IMR-90 (cell line): ENCODE results near the gene REPS2. TPM values are rescaled to one million over a fixed set of nuclear protein-coding genes. Genes with fewer than 3 reads are reported as not detected.

ENCODE experiments used
- ATAC-seq: fragments of 200-7000 bp; cut with Tn5 transposase; 2 replicates; pipeline ENCODE4 v1.9.1; 2020; ENCODE audit warnings: low read depth, mild to moderate bottlenecking, moderate library complexity
- BruUV-seq: library from RNA; stranded (reverse); fragments of 400-500 nt; replicated peaks from 2 replicates; lab custom pipeline; 2021; lab: Mats Ljungman, UMichigan
- CTCF ChIA-PET: fragments of 300-600 bp; formaldehyde crosslinking; extraction: SDS; loops from one replicate; lab custom pipeline; 2021; ENCODE audit warnings: antibody characterized with exemption; lab: Yijun Ruan, JAX
- POLR2A ChIA-PET: fragments of 300-600 bp; sonication (Branson Sonifier 250); formaldehyde crosslinking; loops from one replicate; lab custom pipeline; 2022; ENCODE audit warnings: antibody characterized with exemption; ENCODE audit not compliant: unreplicated experiment; lab: Charles Lee
- DNase-seq: peaks from one replicate; pipeline ENCODE4 v3.0.0; 2013
- H2AFZ ChIP-seq: replicated peaks from 2 replicates; pipeline ENCODE3; 2013; ENCODE audit warnings: low read length, mild to moderate bottlenecking; ENCODE audit not compliant: poor library complexity
- H2AK5ac ChIP-seq: 2 replicates; pipeline ENCODE4 v1.6.1; 2013; ENCODE audit warnings: low read depth, low read length, inconsistent platforms
- H2AK9ac ChIP-seq: replicated peaks from 2 replicates; pipeline ENCODE3; 2013; ENCODE audit warnings: mild to moderate bottlenecking, low read depth, low read length, moderate library complexity; ENCODE audit not compliant: poor library complexity
- H2BK120ac ChIP-seq: 2 replicates; pipeline ENCODE4 v1.6.1; 2013; ENCODE audit warnings: low read depth, low read length, inconsistent platforms
- H2BK15ac ChIP-seq: 3 replicates; pipeline ENCODE4 v1.6.1; 2013; ENCODE audit warnings: low read depth, low read length, inconsistent platforms
- H2BK20ac ChIP-seq: 2 replicates; pipeline ENCODE4 v1.6.1; 2013; ENCODE audit warnings: low read depth, mild to moderate bottlenecking, inconsistent platforms, low read length, moderate library complexity
- H2BK5ac ChIP-seq: 2 replicates; pipeline ENCODE4 v1.6.1; 2013; ENCODE audit warnings: mild to moderate bottlenecking, low read depth, low read length, inconsistent platforms; ENCODE audit not compliant: poor library complexity, severe bottlenecking
- H3K14ac ChIP-seq: replicated peaks from 2 replicates; pipeline ENCODE4 v1.6.1; 2013; ENCODE audit warnings: low read depth, low read length, inconsistent platforms
- H3K18ac ChIP-seq: 2 replicates; pipeline ENCODE4 v1.6.1; 2013; ENCODE audit warnings: low read depth, low read length, control low read depth
- H3K23ac ChIP-seq: 2 replicates; pipeline ENCODE4 v1.6.1; 2013; ENCODE audit warnings: low read depth, low read length, inconsistent platforms
- H3K27ac ChIP-seq: 2 replicates; pipeline ENCODE4 v1.5.1; 2013; ENCODE audit warnings: mild to moderate bottlenecking, control low read depth, low read length; ENCODE audit not compliant: insufficient read depth
- H3K27me3 ChIP-seq: 2 replicates; pipeline ENCODE4 v1.6.1; 2013; ENCODE audit warnings: low read length; ENCODE audit not compliant: control insufficient read depth, insufficient read depth
- H3K36me3 ChIP-seq: 2 replicates; pipeline ENCODE4 v1.6.1; 2013; ENCODE audit warnings: low read length, mixed read lengths; ENCODE audit not compliant: control insufficient read depth, insufficient read depth
- H3K4ac ChIP-seq: 2 replicates; pipeline ENCODE4 v1.6.1; 2013; ENCODE audit warnings: low read depth, low read length, inconsistent platforms
- H3K4me1 ChIP-seq: 2 replicates; pipeline ENCODE4 v1.6.1; 2013; ENCODE audit warnings: low read length, mixed read lengths; ENCODE audit not compliant: control insufficient read depth, insufficient read depth
- H3K4me2 ChIP-seq: 2 replicates; pipeline ENCODE4 v1.6.1; 2013; ENCODE audit warnings: low read depth, mild to moderate bottlenecking, control low read depth, low read length, moderate library complexity
- H3K4me3 ChIP-seq: 2 replicates; pipeline ENCODE4 v1.5.1; 2013; ENCODE audit warnings: low read depth, mild to moderate bottlenecking, control low read depth, low read length, moderate library complexity; ENCODE audit not compliant: insufficient read depth
- H3K56ac ChIP-seq: 2 replicates; pipeline ENCODE4 v1.6.1; 2013; ENCODE audit warnings: low read length, inconsistent platforms; ENCODE audit not compliant: insufficient read depth; ENCODE audit errors: extremely low read depth
- H3K79me1 ChIP-seq, 2 experiments: 2 replicates each; pipeline ENCODE4 v1.6.1; 2013; ENCODE audit warnings: low read length in 2 of 2, inconsistent platforms in 1 of 2, low read depth in 1 of 2
- H3K9ac ChIP-seq: 2 replicates; pipeline ENCODE4 v1.6.1; 2013; ENCODE audit warnings: low read depth, low read length, control low read depth
- H3K9me1 ChIP-seq: 2 replicates; pipeline ENCODE4 v1.6.1; 2013; ENCODE audit warnings: low read length, inconsistent platforms; ENCODE audit not compliant: insufficient read depth
- H3K9me3 ChIP-seq: 2 replicates; pipeline ENCODE4 v1.6.1; 2013; ENCODE audit warnings: low read length; ENCODE audit not compliant: control insufficient read depth, insufficient read depth
- H4K20me1 ChIP-seq: 2 replicates; pipeline ENCODE4 v1.6.1; 2013; ENCODE audit warnings: low read length, inconsistent platforms; ENCODE audit not compliant: insufficient read depth
- H4K5ac ChIP-seq: 2 replicates; pipeline ENCODE4 v1.6.1; 2013; ENCODE audit warnings: mild to moderate bottlenecking, low read depth, low read length, control low read depth
- H4K8ac ChIP-seq, 2 experiments: 2 replicates each; pipeline ENCODE4 v1.6.1; 2013; ENCODE audit warnings: low read depth in 2 of 2, low read length in 2 of 2, control low read depth in 1 of 2, inconsistent platforms in 1 of 2
- H4K91ac ChIP-seq: 2 replicates; pipeline ENCODE4 v1.6.1; 2013; ENCODE audit warnings: low read depth, low read length, inconsistent platforms; ENCODE audit not compliant: insufficient read depth
- BHLHE40 ChIP-seq: fragments of 150-350 bp; IDR thresholded peaks from 2 replicates; pipeline ENCODE4 v1.6.1; 2016; ENCODE audit warnings: mild to moderate bottlenecking, low read depth, low read length
- CEBPB ChIP-seq: IDR thresholded peaks from 2 replicates; pipeline ENCODE4 v1.6.1; 2012; ENCODE audit warnings: low read depth, low read length, improper control_type of control experiment
- CHD1 ChIP-seq: IDR thresholded peaks from 2 replicates; pipeline ENCODE4 v1.6.1; 2012; ENCODE audit warnings: low read depth, low read length, improper control_type of control experiment
- ELK1 ChIP-seq: fragments of 150-350 bp; IDR thresholded peaks from 2 replicates; pipeline ENCODE4 v1.6.1; 2016; ENCODE audit warnings: low read depth, mild to moderate bottlenecking, low read length, moderate library complexity, borderline replicate concordance
- FOS ChIP-seq: fragments of 150-350 bp; IDR thresholded peaks from 2 replicates; pipeline ENCODE4 v1.6.1; 2016; ENCODE audit warnings: low read depth, low read length
- MAFK ChIP-seq: IDR thresholded peaks from 2 replicates; pipeline ENCODE4 v1.6.1; 2012; ENCODE audit warnings: low read depth, low read length, improper control_type of control experiment
- MAZ ChIP-seq: IDR thresholded peaks from 2 replicates; pipeline ENCODE4 v1.6.1; 2012; ENCODE audit warnings: low read depth, mild to moderate bottlenecking, low read length, improper control_type of control experiment, moderate library complexity, borderline replicate concordance
- MXI1 ChIP-seq: IDR thresholded peaks from 2 replicates; pipeline ENCODE4 v1.6.1; 2012; ENCODE audit warnings: low read depth, mild to moderate bottlenecking, low read length, moderate library complexity, borderline replicate concordance
- NFE2L2 ChIP-seq: fragments of 150-350 bp; IDR thresholded peaks from 2 replicates; pipeline ENCODE4 v1.6.1; 2016; ENCODE audit warnings: low read depth, mild to moderate bottlenecking, low read length
- POLR2A ChIP-seq: IDR thresholded peaks from 2 replicates; pipeline ENCODE4 v1.6.1; 2012; ENCODE audit warnings: mild to moderate bottlenecking, low read depth, low read length
- RAD21 ChIP-seq: IDR thresholded peaks from 2 replicates; pipeline ENCODE4 v1.6.1; 2012; ENCODE audit warnings: low read length, improper control_type of control experiment
- RCOR1 ChIP-seq: IDR thresholded peaks from 2 replicates; pipeline ENCODE4 v1.6.1; 2012; ENCODE audit warnings: mild to moderate bottlenecking, low read length, improper control_type of control experiment; ENCODE audit not compliant: insufficient replicate concordance
- RFX5 ChIP-seq: IDR thresholded peaks from 2 replicates; pipeline ENCODE4 v1.8.0; 2012; ENCODE audit warnings: low read depth, mild to moderate bottlenecking, low read length, moderate library complexity
- SMC3 ChIP-seq: fragments of 150-350 bp; IDR thresholded peaks from 2 replicates; pipeline ENCODE4 v1.6.1; 2016; ENCODE audit warnings: low read depth, mild to moderate bottlenecking, antibody characterized with exemption, low read length, moderate library complexity
- USF2 ChIP-seq: fragments of 150-350 bp; IDR thresholded peaks from 2 replicates; pipeline ENCODE4 v1.6.1; 2017; ENCODE audit warnings: mild to moderate bottlenecking, antibody characterized with exemption, low read length, low read depth
- WGBS, 2 experiments: methylation state at CpG; one replicate each; pipeline versions ENCODE4 v1.1.5 to v1.1.7; 2013; ENCODE audit warnings: missing lambda C conversion rate in 2 of 2; ENCODE audit not compliant: insufficient read length in 1 of 2; ENCODE audit errors: extremely low coverage in 2 of 2; 5-methylcytosine and 5-hydroxymethylcytosine counted together
- dilution Hi-C: fragments of 300-500 bp; cut with HindIII; formaldehyde crosslinking; loops from one replicate; pipeline ENCODE4 v1.14.3; 2018; ENCODE audit warnings: low sequenced_read_pairs; ENCODE audit not compliant: unreplicated experiment
- in situ Hi-C: fragments of 300-500 bp; cut with MboI; formaldehyde crosslinking; loops from 3 replicates; pipeline ENCODE4 v1.14.3; 2019; ENCODE audit warnings: low sequenced_read_pairs, inconsistent platforms, mixed read lengths
- intact Hi-C: fragments of 100-400 bp; cut with micrococcal nuclease; formaldehyde crosslinking; loops from 2 replicates; pipeline ENCODE4 v1.10.0; 2022
- polyA plus RNA-seq, 3 experiments: library from polyadenylated mRNA; depleted of rRNA; stranded (reverse); fragments of >200 nt; gene quantifications; 2 replicates each; pipeline ENCODE4 v1.2.3, GENCODE V29; 2012; ENCODE audit warnings: low replicate concordance in 1 of 3
- total RNA-seq: library from RNA; depleted of rRNA; stranded (reverse); fragments of >200 nt; gene quantifications from 2 replicates; pipeline ENCODE4 v1.2.3, GENCODE V29; 2012
- TF ChIP-seq, protein P1 (sequence below): conservative IDR thresholded peaks from 2 replicates; pipeline ENCODE4 v1.5.1; 2012; ENCODE audit warnings: mild to moderate bottlenecking, low read depth, low read length, improper control_type of control experiment

REPS2 gene
- total and polyA plus RNA-seq, 2 of the 4 experiments (the other 2 are of a cell fraction), result 0.02 to 0.18 TPM

- CTCF ChIA-PET, result interaction anchor here (1.0 kb wide), 1 partner anchor 10 kb away, joined by 4 read pairs; no protein-coding TSS in a partner anchor
Observed at GRCh38 chrX:17187136-17187756, 240.8 kb downstream of the REPS2 start.

More at GRCh38 chrX:17187136-17187756, 240.8 kb downstream of the REPS2 start:
- Histone ChIP-seq H4K8ac (no peak overlapping the region), H2BK120ac (no peak overlapping the region), H3K36me3 (no peaks in the 10 kb centered on the region), H4K91ac (no peak overlapping the region), H3K4me1 (no peaks in the 10 kb centered on the region), H3K9me1 (no peaks in the 10 kb centered on the region), H3K4me2 (no peak overlapping the region), H2AK9ac (no peak overlapping the region), H3K14ac (no peak overlapping the region), H3K4ac (no peak overlapping the region), H3K18ac (no peak overlapping the region), H3K27ac (no peak overlapping the region), H2BK15ac (no peak overlapping the region), H3K56ac (no peak overlapping the region), H2AK5ac (no peak overlapping the region), H3K9me3 (no peaks in the 10 kb centered on the region; the same call in 1 of the 2 replicates), H4K5ac (no peak overlapping the region), H3K9ac (no peak overlapping the region), H2BK5ac (no peak overlapping the region), H2AFZ (no peak overlapping the region), H3K27me3 (no peaks in the 10 kb centered on the region; the same call in 1 of the 2 replicates), H2BK20ac (no peak overlapping the region), H4K20me1 (no peaks in the 10 kb centered on the region), H3K4me3 (no peak overlapping the region), H3K79me1 (no peaks in the 10 kb centered on the region), H3K23ac (no peak overlapping the region)
- ATAC-seq (no peak), DNase-seq (no peak)
- WGBS, 2 experiments, result 47% methylated on average over 4 of the region's 7 CpGs; no CpG with 5 or more reads in 1 of the 2 experiments
- in situ Hi-C loops, result no loop called here
- TF ChIP-seq CHD1 (no peak), MAFK (no peak), POLR2A (no peak), CEBPB (no peak), RFX5 (no peak), ELK1 (no peak), MXI1 (no peak), BHLHE40 (no peak), SMC3 (no peak), RCOR1 (no peak), RAD21 (no peak), FOS (no peak), NFE2L2 (no peak), USF2 (no peak), MAZ (no peak)
- TF ChIP-seq, protein P1, sequence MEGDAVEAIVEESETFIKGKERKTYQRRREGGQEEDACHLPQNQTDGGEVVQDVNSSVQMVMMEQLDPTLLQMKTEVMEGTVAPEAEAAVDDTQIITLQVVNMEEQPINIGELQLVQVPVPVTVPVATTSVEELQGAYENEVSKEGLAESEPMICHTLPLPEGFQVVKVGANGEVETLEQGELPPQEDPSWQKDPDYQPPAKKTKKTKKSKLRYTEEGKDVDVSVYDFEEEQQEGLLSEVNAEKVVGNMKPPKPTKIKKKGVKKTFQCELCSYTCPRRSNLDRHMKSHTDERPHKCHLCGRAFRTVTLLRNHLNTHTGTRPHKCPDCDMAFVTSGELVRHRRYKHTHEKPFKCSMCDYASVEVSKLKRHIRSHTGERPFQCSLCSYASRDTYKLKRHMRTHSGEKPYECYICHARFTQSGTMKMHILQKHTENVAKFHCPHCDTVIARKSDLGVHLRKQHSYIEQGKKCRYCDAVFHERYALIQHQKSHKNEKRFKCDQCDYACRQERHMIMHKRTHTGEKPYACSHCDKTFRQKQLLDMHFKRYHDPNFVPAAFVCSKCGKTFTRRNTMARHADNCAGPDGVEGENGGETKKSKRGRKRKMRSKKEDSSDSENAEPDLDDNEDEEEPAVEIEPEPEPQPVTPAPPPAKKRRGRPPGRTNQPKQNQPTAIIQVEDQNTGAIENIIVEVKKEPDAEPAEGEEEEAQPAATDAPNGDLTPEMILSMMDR, result no peak
- no TSS peak for BruUV-seq
- dilution Hi-C loops, result no loop called here
- POLR2A ChIA-PET, result no interaction called here
- intact Hi-C loops, result no loop called here
